HG03378 (cell line): Measurements from ENCODE around the gene RRP1.

Experiments
- ATAC-seq: cut with Tn5 transposase; IDR thresholded peaks from one replicate; pipeline ENCODE4 v1.9.1; 2021; ENCODE audit warnings: mild to moderate bottlenecking, moderate library complexity; ENCODE audit not compliant: unreplicated experiment

RRP1 gene

GRCh38 chr21:43758111-43758641, 31.2 kb upstream of the RRP1 start:
- no peak for ATAC-seq

DNA sequence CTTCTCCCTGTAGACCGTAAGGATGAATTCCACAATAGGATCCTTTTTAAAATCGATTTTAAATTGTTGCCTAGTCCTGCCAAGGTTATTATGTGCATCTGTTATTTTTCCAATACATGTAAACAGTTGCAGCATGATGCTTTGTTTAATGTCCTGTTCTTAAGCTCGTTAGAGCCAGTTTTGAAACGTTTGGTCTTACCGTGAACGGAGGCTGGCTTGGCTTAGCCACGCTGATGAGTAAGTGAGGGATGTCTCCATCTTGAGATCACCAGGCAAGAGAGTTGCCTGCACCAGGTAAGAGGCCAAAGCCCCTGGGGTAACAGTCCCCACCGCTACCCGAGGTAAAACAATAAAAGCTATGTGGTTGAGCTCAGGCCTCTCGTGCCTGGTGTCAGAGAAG, 30.6 kb upstream of the RRP1 start:
- ATAC-seq: no peak

- no peak for ATAC-seq
Observed at GRCh38 chr21:43759651-43760050, 29.7 kb upstream of the RRP1 start.

DNA sequence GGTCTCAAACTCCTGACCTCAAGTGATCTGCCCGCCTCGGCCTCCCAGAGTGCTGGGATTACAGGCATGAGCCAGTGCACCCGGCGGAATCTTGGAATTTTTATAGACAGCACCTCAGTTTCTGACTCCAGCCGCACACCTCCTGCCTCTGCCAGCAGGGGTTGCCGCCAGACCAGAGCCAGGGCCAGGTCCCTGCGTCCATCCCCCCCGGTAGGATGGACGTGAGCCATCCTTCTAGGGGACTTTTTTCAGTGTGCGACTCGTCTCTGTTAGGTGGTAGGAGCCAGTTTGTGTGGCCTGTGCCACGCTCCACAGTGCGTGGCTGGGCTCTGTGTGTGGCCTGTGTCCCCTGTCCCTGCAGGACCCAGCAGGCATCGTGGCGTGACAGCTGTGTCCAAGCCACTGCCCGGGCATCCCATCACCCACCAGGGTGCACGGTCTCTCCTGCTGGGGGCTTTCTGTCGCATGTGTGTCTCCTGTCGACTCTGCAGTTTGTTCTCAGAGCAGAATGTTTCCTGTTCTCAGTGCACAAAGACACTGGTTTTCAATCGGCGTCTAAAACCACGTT, 28.9 kb upstream of the RRP1 start:
- ATAC-seq: no peak

DNA sequence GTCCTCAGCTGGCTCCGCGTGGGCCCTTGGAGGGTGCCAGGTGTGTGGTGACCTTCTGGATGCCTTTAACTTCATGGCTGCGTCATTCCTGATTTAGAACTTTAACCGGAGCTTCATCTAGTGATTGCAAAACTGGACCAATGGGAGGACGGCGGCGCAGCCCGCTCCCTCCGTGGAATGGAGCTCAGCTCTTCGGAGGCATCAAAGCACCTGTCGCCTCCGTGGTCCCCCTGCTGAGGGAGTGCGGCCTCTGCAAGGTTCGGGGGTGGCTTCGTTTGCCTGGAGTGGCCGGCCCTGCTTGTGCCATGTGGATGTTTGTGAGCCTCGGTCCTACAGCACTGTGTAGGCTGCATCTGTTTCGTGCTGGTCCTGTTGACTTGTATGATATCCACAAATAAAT, 27.5 kb upstream of the RRP1 start:
- no peak for ATAC-seq

DNA sequence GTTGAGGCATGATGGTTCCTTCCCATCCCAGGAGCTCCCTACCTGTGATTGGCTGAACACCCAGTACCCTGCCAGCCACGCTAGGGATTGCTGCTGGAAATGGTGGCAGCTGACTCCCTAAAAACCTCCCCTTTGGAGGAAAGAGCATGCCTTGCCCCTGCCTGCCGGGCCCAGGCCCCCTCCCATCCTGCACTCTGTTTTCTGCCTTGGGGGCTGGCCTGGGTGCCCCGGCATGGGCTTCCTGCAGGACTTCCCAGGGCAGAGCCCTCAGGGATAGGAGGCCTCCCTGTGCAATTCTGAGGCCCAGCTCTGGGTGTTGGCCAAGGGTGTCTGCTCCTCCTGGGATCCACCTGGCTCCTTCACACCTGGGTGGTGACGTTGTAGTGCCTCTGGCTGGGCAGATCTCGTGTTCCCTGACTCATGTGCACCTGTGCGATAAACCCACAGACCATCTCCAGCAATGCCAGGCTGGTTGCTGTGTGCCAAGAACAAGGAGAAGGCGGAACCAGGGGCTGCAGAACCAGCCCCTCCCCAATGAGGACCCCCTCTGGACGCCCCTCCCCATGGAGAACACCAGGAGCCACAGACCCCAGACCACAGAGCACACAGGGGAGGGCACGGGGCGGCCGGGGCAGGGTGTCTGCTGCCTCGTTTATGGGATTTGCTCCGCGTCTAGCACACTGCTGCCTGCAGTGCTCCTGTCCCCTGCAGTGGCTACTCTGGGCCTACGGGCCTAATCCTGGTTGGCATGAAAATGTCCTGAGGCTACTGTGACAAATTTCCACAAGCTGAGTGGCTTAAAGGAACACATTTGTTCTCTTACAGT, 26.9 kb upstream of the RRP1 start:
- ATAC-seq: no peak

GRCh38 chr21:43763901-43764523, 25.4 kb upstream of the RRP1 start:
- ATAC-seq: no peak

- ATAC-seq: no peak
Observed at GRCh38 chr21:43764576-43765495, 24.5 kb upstream of the RRP1 start.

GRCh38 chr21:43766734-43767497, 22.5 kb upstream of the RRP1 start:
- no peak for ATAC-seq

DNA sequence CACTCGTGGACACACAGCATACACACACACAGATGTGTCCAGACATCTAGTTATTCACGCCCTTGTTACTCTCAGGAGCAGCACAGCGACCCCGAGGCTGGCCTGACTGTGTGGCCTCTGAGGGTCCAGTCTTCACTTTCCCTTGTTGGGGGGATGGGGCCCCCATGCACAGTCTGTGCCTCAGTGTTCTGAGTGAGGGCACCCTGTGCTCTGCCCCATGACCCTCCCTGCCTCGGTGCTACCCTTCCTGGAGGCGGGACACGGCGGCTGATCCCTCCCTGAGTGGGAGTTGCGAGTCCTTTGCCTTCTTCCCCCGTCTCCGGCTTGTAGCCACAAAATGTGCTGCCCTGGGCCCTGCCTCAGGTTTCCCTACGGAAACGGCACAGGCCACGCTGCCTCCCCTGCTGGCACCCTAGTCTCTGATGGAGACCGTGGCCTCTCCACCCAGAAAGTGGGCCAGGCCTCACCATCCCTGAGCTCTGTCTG, 21.8 kb upstream of the RRP1 start:
- ATAC-seq: no peak

DNA sequence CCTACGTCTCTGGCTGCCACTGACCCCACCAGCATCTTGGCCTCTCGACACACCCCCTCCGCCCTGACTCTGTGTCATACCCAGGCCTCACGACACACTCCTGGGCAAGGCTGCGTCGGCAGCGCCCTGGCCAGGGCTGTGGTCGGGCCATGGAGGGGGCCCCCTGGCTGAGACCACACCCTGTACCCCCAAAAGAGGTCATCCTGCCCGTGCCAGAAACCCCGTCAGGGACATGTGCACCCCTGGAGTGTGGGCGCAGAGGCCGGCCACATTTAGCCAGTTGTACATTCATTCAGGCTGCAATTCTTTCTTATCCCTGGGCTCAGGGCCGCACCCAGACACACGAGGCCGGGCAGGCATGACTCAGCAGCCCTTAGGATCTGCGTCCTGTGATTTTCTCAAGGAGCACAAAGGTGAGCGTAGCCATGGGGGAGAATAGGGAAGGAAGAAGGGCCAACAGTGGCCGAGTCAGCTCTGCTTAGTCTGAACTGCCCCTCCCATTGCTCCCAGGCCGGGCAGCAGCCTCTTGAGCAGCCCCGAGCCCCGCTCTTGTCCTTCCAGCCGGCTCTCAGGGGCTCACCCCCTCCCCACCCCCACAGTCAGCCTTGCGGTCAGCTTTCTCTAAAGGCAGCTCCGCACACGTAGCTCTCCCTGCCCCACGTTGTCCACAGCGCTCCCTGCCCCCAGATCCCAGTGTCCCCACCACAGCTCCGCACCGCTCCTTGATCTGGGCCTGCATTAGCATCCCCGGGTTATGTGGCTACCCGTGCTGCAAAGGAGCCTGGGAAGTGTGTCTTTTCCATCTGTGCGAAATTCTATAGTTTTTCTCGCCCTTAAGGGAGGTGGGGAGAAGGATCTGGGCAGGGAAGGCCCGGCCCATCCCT, 21.2 kb upstream of the RRP1 start:
- ATAC-seq: no peak

GRCh38 chr21:43768868-43769167, 20.6 kb upstream of the RRP1 start:
- ATAC-seq: no peak

- ATAC-seq: no peak
Observed at GRCh38 chr21:43769325-43769958, 19.9 kb upstream of the RRP1 start.

- ATAC-seq: no peak
Observed at GRCh38 chr21:43770066-43770655, 19.2 kb upstream of the RRP1 start.

DNA sequence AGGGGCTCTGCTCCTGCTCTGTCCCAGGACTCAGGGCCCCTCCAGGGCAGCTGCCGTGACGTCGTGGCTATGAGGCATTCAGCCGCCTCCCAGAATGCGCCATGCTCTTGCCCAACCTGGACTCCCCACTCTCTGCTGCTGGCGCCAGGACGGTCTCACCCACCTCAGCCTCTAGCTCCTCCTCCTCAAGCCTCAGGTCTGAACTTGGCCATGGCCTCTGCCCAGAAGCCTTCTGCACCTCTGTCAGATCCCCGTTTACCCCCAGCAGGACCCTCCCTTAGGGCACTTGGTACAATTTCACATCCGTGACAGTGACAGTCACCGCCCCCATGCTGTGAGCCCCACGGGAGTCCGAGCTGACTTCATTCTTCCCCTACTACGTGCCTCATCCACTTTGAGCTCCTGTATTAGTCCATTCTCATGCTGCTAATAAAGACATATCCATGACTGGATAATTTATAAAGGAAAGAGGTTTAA, 18.1 kb upstream of the RRP1 start:
- ATAC-seq: no peak

DNA sequence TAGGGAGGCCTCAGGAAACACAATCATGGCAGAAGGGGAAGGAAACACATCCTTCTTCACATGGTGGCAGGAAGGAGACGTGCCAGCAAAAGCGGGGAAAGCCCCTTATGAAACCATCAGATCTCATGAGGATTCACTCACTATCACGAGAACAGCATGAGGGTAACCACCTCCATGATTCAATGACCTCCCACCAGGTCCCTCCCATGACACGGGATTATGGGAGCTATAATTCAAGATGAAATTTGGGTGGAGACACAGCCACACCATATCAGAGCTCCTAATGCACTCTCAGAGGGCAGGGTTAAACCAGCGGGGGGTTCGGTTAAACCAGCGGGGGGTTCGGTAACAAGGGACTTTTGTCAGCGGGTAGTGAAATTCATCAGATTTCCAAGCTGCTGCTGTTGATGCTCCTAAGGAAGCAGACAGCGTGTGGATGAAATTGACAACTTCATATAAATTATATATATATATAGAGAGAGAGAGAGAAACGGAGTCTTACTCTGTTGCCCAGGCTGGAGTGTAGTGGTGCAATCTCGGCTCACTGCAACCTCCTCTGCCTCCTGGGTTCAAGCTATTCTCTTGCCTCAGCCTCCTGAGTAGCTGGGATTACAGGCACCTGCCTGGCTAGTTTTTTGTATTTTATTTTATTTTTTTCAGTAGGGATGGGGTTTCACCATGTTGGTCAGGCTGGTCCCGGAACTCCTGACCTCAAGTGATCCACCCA, 17.5 kb upstream of the RRP1 start:
- no peak for ATAC-seq

GRCh38 chr21:43772425-43772821, 17.0 kb upstream of the RRP1 start:
- ATAC-seq: no peak

DNA sequence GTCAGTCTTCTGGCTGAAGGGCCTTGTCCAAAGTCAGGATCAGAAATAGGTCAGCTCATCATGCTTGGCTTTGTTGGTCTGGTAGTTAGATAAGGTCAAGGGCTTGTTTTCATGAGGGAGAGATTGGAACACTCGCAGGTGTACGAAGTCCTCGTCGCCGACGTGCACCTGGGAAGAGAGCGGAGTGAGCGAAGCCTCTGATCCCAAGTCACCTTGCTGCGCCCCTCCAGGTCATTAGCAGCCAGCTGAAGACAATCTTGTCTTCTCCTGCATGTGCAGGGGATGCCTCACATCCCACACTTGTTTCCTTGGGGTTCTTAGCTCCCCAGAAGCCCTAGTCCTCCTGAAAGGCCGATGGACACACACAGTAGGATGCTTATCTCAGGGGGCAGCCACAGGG, 15.2 kb upstream of the RRP1 start:
- no peak for ATAC-seq
